ENCODE results near the gene TTYH3. TPM values are rescaled to one million over a fixed set of nuclear protein-coding genes. Genes with fewer than 3 reads are reported as not detected.

TTYH3 gene
- total RNA-seq, 1 experiment from 2014 or later = 122 TPM

- Mint-ChIP-seq H3K27ac (peak overlapping the region in 2 of 3 experiments; percentile 2 to 21; a peak in 1 of 7 replicates), H3K4me3 (no peak overlapping the region), H3K36me3 (ENCODE audit: insufficient read depth in 1 of 3, low read depth in 3 of 3) (peaks cover 0 to 6% (median 0%) of the 10 kb centered on the region in 3 experiments; a peak in 3 of 7 replicates), H3K9me3 (no peaks in the 10 kb centered on the region), H3K27me3 (ENCODE audit: low read depth) (no peaks in the 10 kb centered on the region), H3K4me1 (no peaks in the 10 kb centered on the region)
- no peaks in the 10 kb centered on the region for H3K23me2 ChIP-seq (ENCODE audit: insufficient read length, low read depth, low read length, poor library complexity, severe bottlenecking)
- no peak overlapping the region for H3K56ac ChIP-seq (ENCODE audit: insufficient read length, low read depth, low read length)
- H3K4ac ChIP-seq (ENCODE audit: low read depth, low read length) = no peak overlapping the region
- no peaks in the 10 kb centered on the region for H3K4me1 ChIP-seq (ENCODE audit: insufficient read depth, low read length)
- no peak overlapping the region for H2BK15ac ChIP-seq (ENCODE audit: low read depth, low read length)
- no peaks in the 10 kb centered on the region for H3K79me2 ChIP-seq (ENCODE audit: insufficient read depth, low read length)
- no peaks in the 10 kb centered on the region for H3K79me1 ChIP-seq (ENCODE audit: insufficient read depth, low read depth, low read length, poor library complexity, severe bottlenecking)
- no peak overlapping the region for H2BK20ac ChIP-seq (ENCODE audit: low read depth, low read length, poor library complexity, severe bottlenecking)
- H4K20me1 ChIP-seq (ENCODE audit: control insufficient read depth, insufficient read depth, insufficient read length) = no peaks in the 10 kb centered on the region
- no peak overlapping the region for H3K9ac ChIP-seq (ENCODE audit: extremely low read depth, insufficient read length, low read length)
- no peak overlapping the region for H4K91ac ChIP-seq (ENCODE audit: insufficient read length, low read depth, low read length)
- H3K18ac ChIP-seq (ENCODE audit: insufficient read length, low read depth, low read length) = no peak overlapping the region
- WGBS (ENCODE audit: extremely low coverage, insufficient read length, low lambda C conversion rate) = no CpG with 5 or more reads among the region's 23 CpGs
- H2BK120ac ChIP-seq (ENCODE audit: low read depth, low read length, poor library complexity, severe bottlenecking) = no peak overlapping the region
- H3K27me3 ChIP-seq (ENCODE audit: insufficient read depth, low read length) = no peaks in the 10 kb centered on the region
- TF ChIP-seq CTCF (conservative IDR thresholded peaks at IDR 0.05) = no peak
- no peak overlapping the region for H2AFZ ChIP-seq (ENCODE audit: low read length)
- H3T11ph ChIP-seq (ENCODE audit: low read length) = no peak overlapping the region
- no peak overlapping the region for H3K27ac ChIP-seq (ENCODE audit: insufficient read length, low read depth, low read length)
- H2BK5ac ChIP-seq (ENCODE audit: insufficient read length, low read length) = no peak overlapping the region
- no peak overlapping the region for H3K4me2 ChIP-seq (ENCODE audit: insufficient read depth, insufficient read length, low read length)
- H4K8ac ChIP-seq (replicated peaks; ENCODE audit: insufficient read length, low read depth, low read length) = no peak overlapping the region
- H4K5ac ChIP-seq (ENCODE audit: insufficient read length, low read depth, low read length) = no peak overlapping the region
- no peak overlapping the region for H2BK12ac ChIP-seq (ENCODE audit: insufficient read length, low read depth, low read length)
- no peak overlapping the region for H3K14ac ChIP-seq (ENCODE audit: insufficient read depth, low read length)
- H3K9me3 ChIP-seq (ENCODE audit: control insufficient read depth, low read depth, low read length) = no peaks in the 10 kb centered on the region
- H2AK5ac ChIP-seq (ENCODE audit: insufficient read length, low read length) = no peak overlapping the region
- H3K23ac ChIP-seq (ENCODE audit: insufficient read length, low read depth, low read length) = no peak overlapping the region
- DNase-seq = no peak
Observed at GRCh38 chr7:2592375-2592865, 39.4 kb upstream of the TTYH3 start.
